Dedifferentiated amniotic fluid mesenchymal stem cell (primary cell): ENCODE results near the gene TMEM130.

Source experiments
- DNase-seq: peaks from one replicate; pipeline ENCODE4 v3.0.0-alpha.2; 2016; ENCODE audit errors: extremely low spot score

Gene TMEM130, protein sequence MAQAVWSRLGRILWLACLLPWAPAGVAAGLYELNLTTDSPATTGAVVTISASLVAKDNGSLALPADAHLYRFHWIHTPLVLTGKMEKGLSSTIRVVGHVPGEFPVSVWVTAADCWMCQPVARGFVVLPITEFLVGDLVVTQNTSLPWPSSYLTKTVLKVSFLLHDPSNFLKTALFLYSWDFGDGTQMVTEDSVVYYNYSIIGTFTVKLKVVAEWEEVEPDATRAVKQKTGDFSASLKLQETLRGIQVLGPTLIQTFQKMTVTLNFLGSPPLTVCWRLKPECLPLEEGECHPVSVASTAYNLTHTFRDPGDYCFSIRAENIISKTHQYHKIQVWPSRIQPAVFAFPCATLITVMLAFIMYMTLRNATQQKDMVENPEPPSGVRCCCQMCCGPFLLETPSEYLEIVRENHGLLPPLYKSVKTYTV

DNA sequence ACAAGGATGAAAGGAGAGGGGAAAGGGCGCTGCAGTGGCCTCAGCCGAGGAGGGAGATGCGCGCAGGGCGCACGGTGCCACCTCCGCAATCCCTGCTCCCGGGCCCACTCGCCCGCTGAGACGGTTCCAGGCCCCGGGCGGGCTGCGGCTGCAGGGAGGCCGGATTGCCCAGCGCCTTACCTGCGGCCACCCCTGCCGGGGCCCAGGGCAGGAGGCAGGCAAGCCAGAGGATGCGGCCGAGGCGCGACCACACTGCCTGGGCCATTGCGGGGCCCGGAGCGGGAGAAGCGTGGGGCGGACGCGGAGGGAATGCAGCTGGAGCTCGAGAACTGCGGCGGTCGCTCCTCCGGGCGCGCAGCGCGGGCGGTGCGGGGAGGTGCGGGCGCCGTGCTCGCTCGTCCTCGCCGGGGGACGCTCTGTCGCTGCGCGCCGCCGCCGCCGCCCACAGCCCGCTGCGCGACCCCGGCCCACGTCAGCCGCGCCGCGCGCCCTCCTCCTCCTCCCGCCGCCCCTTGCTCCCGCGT, at the start of gene TMEM130:
TMEM130 (minus strand) TSS at position 418 of the 524 bp plus-strand sequence; CDS start at position 265, 153 bp downstream.
- no peak for DNase-seq

DNA sequence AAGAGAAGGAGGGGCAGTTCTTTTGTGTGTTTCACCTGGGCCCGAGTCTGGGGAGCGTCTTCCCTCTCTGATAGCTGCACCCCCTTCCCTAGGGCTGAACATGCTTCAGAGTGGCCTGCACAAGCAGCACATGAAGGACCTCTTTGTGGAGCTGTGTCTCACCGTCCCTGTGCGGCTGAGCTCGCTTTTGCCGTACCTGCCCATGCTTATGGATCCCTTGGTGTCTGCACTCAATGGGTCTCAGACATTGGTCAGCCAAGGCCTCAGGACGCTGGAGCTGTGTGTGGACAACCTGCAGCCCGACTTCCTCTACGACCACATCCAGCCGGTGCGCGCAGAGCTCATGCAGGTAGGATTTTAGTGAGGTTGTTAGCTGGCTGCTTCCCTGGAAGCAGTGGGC, 47.5 kb upstream of the TMEM130 start:
- no peak for DNase-seq

DNA sequence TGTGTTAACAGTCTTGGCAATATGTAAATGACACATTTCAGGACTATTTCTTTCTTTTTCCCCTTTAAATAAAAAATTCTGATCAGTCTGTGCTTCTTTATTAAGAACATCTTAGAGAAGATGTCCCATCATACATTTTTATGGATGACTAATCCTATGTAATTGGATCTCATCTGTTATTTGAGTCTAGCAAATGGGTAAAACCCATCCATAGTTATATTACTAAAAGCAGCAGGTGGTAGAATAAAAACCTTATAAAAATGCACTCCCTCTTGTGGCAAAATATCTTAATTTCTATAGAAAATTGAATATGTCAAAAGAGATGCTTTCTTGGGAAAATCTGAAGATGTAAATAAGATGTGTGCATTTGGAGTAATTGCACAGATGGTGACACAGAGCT, 43.8 kb upstream of the TMEM130 start:
- no peak for DNase-seq

DNA sequence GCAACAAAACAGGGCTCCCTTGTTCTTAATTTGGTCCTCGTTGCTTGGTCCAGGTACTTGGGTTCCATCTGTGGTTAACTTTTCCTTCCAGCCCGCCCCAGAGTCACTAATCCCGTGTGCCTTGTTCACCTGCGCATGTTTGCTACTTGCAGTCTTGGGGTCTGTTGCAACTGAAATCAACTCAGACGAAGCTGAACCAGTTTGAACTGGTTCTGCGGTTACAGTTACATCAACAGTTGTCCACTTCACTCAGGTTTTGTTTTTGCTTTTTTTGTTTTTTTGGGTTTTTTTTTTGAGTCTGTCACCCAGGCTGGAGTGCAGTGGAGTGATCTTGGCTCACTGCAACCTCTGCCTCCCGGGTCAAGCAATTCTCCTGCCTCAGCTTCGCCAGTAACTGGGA, 43.2 kb upstream of the TMEM130 start:
- no peak for DNase-seq

DNA sequence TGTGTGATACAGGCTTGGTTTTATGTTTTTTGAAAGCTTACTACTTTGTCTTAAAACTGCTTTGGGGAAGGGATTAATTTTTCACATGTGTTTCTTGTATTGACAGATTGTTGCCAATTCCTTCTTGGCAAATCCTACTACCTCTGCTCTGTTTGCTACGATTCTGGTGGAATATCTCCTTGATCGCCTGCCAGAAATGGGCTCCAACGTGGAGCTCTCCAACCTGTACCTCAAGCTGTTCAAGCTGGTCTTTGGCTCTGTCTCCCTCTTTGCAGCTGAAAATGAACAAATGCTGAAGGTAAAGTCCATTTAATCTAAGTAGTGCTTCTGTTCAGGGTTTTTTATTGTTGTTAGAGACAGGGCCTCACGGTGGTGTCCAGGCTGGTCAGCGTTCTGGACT, 42.1 kb upstream of the TMEM130 start:
- DNase-seq, result no peak

DNA sequence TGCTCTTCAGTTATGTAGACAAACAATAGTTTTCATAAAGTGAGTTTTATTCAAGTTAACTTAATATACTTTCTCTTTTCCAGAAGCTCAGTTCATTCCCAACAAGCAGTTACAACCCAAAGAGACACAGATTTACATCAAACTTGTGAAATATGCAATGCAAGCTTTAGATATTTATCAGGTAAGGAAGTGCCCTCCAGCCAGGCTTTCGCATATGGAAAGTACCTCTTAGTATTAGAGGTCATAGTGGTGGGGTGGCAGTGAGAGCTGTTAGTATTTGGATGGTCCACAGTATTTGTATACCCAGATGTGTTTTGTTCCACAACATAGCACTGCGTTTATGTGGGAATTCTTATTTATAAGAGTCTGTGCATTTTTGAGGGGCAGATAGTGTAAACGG, 40.6 kb upstream of the TMEM130 start:
- no peak for DNase-seq

DNA sequence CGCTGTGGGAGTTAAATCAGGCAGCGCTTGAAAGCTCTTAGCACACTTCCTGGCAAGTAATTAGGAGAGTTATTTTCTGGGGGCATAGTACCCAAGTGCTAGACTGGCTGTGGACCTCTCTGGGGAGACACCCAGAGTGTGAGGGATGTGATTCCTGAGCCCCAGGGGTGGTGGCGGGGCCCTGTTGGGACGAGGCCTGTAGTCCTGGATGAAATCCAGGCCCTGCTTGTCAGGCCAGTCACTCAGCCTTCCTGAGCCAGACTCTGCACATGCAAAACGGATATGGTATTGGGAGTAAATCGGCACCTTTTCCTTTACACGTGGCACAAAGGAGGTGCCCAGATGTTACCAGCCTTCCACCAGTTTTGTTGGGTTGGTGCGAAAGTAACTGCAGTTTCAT, 39.7 kb upstream of the TMEM130 start:
- DNase-seq, result no peak

DNA sequence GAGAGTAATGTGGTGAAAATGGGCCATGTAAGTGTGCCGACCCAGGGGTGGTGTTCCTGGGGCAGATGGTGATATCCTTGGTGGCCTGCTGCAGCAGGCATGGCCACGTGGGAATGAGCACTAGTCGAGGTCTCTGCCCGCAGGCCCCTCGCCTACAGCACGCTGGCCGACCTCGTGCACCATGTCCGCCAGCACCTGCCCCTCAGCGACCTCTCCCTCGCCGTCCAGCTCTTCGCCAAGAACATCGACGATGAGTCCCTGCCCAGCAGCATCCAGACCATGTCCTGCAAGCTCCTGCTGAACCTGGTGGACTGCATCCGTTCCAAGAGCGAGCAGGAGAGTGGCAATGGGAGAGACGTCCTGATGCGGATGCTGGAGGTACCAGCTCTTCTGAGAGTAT, 38.8 kb upstream of the TMEM130 start:
- DNase-seq, result no peak

DNA sequence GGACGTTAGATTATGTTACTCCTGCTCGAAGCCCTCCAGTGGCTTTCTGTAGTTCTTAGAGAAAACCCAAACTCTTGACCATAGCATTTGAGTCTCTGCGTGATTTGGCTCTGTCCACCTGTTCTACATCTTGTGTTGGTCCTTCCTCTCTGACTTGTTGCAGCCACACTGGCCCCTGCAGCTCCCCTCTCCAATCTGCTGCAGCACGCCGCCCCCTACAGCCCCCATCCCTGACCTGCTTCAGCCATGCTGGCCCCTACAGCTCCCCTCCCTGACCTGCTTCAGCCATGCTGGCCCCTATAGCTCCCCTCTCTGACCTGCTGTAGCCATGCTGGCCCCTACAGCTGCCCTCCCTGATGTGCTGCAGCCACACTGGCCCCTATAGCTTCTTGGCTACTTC, 37.8 kb upstream of the TMEM130 start:
- DNase-seq, result no peak

DNA sequence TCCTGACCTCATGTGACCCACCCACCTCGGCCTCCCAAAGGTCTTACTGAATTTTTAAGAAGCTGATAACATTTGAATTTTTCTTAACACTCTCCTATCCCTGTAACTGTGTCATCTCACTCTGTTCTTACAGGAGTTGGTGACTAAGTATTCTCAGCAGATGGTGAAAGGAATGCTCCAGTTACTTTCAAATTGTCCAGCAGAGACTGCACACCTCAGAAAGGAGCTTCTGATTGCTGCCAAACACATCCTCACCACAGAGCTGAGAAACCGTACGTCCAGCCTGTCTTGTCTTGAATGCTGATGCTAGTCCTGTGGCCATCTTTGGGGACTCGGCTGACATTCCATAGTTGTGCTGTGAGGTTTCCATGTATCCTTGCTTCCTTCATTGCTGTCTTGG, 33.4 kb upstream of the TMEM130 start:
- no peak for DNase-seq

DNA sequence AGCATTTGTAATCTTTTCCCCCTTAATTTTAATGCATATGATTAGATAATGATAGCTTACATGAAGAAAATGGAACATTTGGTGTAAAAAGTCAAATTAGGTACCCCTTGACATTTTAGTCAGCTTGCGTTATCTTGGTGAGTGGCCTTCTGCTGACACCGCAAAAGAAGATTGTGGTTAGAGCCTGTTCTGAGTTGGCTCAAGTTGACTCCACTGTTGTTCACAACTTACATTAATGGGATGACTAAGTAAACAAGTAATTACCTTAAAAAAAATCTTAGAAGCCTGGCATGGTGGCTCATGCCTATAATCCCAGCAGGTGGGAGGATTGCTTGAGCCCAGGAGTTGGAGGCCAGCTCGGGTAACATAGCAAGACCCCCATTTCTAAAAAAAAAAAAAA, 32.7 kb upstream of the TMEM130 start:
- no peak for DNase-seq

DNA sequence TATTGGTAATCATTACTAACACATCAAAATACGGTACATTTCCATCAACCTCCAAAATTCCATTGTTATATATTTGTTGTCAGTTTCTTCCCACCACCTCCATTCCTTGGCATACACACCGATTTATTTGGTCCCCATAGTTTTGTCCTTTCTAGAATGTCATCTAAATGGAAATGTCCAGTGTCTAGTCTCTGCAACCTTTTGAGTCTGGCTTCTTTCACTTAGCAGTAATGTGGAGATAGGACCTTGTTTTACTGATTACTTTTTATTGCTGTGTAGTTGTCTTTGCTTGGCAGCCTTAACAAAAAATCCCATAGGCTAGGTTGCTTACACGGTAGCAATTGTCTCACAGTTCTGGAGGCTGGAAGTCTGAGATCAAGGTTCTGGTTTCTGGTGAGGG, 31.0 kb upstream of the TMEM130 start:
- no peak for DNase-seq

DNA sequence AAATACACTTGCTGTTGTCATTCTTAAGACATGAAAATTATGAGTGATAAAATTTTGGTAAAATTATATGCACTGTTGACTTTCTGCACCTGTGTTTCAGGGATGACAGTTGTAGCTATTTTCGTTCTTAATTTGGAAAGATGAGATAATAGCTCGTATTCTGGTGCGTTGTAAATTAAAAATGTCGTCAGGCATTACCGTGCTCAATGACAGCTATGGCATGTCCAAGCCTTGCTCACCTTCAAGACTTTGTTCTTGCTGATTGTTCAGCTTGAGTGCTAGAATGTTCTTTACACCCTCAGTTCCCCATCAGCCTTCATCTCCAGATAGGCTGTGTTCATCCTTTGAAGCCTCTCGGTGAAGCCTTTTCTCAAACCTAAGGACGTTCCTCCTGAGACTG, 30.0 kb upstream of the TMEM130 start:
- DNase-seq, result no peak

DNA sequence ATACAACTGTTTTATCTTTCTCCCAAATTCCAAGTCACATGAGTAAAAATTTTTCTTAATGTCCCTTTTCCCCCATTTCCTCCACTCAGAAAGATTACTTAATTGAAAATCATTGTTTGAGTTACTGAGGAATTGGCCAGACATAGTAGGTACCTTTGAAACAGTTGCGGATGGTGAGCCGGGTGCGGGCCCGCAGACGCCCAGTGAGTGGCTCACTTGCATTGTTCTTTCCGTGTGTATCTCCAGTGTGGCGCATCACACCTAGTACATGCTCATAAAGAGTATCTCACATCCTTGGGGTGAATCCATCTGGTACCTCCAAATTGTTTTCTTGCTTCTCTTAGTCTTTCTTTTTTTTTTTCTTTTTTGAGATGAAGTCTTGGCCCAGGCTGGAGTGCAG, 22.8 kb upstream of the TMEM130 start:
- no peak for DNase-seq

DNA sequence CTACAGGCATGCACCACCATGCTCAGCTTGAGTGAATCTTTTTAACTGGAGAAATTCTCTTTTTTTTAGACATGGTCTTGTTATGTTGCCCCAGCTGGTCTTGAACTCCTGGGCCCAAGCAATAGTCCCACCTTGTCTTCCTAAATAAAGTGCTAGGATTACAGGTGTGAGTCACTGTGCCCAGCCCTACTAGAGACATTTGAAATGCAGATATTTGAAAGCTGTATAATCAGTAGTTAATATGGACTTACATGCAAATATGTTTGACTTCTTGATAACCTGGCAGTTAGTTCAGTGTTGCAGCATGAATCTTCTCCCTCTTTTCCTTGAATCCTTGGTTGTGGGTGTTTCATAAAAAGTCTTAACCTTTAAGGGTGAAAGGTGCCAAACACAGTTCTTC, 17.2 kb upstream of the TMEM130 start:
- DNase-seq, result no peak

DNA sequence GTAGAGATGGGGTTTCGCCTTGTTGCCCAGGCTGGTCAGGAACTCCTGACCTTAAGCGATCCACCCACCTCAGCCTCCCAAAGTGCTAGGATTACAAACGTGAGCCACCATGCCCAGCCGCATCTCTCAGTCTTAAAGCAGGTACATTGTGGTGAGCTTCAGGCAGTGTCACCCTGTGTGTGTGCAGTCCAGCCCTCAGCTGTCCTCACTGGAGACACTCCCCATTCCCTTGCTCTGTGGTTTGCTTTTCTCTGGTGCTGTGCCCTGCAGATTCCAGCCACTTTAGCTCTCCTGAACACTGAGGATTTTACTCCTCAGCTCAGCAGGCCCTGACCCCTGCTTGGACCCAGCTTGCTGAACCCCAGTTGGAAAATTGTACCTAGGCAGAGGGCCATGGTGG, 14.6 kb upstream of the TMEM130 start:
- DNase-seq, result no peak

DNA sequence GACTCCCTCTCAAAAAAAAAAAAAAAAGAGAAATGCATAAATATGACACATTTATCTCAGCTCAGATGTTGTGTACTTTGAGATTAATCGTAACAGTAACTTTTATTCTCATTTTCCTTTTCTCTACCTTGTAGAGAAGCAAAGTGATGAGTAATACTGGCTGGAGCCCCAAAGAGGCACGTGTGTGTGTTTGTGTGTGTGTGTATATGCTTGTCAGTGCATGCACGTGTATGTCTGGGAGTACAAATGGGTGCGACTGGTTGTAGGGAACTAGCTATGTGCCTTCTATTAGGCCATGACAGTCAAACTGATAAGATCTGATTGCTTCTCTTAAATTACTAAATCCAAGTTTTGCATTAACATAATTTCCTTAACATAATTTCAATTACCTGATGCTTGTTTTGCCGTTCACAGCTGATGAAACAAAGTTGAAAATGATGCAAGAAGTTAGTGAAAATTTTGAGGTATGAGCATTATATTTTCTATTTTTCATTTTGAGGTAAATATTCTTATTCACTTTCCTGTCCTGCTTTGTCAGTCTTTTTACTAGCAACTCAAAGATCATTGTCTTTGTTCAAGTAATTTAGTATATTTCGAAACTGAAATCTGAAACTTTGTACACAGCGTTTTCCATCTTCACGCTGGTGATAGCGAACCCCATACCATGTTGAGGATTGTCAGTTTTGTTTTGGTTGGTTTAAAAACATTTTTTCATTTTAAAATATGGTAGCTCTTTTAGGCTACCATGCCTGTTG, 11.9 kb upstream of the TMEM130 start:
- no peak for DNase-seq

DNA sequence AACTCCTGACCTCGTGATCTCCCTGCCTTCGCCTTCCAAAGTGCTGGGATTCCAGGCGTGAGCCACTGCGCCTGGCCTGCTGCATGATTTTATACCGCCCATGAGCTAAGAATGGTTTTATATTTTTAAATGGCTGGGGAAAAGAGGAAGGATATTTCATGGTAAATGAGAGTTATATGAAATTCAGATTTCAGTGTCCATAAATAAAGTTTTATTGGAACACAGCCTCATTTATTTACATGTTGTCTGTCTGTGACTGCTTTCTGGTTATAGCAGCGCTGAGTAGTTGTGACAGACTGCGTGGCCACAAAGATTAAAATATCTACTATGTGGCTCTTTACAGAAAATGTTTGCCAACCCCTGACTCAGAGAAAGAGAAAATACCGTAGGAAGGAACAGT, 10.7 kb upstream of the TMEM130 start:
- no peak for DNase-seq

DNA sequence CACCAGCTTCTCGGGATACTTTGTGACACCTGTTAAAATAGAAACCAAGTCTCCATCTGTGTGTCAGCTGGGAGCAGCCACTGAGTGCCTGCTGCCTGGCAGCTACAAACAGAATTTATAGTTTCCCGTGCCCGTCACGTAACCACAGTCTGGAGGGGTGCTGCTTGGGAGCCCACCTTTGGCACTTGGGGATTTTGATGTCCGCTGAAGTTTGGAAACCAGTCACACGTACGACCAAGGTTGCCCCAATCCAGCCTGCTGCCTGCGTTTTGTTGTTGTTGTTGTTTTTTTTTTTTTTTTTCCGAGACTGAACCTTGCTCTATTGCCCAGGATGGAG, 10.1 kb upstream of the TMEM130 start:
- DNase-seq, result no peak

DNA sequence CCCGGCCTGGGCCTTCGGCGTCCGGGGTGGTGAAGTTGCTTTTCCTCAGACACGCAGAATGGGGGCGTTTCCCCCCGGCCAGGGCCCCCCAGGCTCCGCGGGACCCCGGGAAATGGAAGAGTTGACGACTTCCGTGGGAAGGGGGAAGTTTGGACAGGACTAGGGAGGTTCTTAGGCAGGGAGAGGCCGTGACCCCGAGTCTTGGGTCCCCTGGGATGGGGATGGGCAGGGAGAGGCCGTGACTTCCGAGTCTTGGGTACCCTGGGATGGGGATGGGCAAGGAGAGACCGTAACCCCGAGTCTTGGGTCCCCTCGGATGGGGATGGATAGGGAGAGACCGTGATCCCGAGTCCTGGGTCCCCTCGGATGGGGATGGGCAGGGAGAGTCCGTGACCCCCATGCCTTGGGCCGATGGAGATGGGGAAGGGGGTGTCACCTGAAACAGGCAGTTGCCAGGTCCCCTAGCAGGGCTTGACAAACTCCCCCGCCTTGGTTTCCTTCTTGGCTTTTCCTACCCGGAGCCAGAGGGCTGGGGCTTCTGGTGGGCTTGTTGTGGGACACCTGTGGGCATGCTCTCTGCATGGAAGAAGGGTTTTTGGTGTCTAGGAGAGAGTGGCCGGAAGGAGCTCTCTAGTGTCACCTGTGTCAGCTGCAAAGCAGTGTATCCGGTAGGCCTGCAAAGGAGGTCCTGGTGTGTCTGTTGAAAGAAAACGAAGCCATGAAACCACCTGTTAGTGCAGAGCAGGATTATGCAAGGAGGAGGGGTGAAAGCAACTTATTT, 9.6 kb upstream of the TMEM130 start:
- no peak for DNase-seq

DNA sequence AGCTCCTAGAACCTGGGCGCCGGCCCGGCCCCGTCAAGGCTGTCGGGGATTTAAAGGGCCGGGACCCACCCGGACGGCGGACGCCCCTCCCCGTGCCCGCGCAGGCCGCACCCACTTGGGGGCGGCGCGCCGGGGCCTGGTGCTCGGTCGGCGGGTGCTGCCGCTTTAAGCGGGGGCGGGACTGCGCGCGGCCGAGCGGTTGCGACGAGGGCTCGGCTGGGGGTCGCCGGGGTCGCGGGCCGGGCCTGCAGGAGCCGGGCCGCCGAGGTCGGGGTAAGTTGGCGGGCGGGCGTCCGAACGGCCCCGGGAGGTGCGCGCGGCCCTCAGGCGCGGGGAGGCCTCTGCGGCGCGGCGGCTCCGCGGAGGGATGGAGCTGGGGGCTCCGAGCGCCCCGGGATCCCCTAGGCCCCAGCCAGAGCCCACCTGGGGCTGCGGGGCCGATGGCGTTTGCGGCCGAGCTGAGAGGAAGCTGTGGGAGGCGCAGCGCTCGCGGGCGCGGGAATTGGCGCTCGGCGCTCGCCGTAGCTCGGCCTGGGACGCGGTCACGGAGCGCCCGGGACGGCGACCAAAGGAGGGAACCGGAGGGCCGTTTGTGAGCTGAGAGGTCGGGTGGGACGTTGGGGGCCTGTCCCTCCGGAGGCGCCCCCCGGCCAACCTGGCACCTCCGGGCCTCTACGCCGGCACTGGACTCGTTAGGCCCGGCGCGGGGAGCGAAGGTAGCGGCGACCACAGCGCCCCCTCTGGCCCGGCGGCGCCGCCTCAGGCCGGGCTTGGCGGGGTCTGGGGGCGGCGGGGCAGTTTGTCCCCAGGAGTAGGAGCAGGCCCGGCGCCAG, 8.8 kb upstream of the TMEM130 start, which contains the start of gene TRRAP:
TRRAP (plus strand) TSS at position 168 of the 833 bp plus-strand sequence. CDS start 2,619 bp downstream, outside the sequence.
- DNase-seq, result peak; percentile 44
